Activated gamma-delta T cell treated with Interleukin-2 at 50 U/mL for 16 hours (primary cell): ENCODE measurements around the gene PELI1.

Source experiments
- DNase-seq: peaks from one replicate; pipeline ENCODE4 v3.0.0-alpha.2; 2020

Gene PELI1

DNA sequence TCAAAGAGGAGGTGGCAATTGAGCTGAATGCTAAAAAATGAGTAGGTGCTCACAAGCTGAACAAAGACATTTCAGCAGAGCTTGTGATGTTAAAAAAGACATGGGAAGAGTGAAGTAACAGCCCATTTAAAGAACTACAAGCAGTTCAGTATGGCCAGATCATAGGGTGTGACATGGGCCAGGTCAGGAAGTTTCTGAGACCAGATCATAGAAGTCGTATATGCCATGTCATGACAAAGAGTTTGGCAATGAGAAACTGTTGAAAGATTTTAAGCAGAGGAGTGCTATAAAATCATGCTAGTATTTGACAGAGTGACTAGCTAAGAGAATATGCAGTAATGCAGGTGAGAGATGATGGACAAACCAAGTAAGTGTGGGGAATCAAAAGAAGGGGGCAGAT lies 7.3 kb upstream of the PELI1 start:
- no peak for DNase-seq

DNA sequence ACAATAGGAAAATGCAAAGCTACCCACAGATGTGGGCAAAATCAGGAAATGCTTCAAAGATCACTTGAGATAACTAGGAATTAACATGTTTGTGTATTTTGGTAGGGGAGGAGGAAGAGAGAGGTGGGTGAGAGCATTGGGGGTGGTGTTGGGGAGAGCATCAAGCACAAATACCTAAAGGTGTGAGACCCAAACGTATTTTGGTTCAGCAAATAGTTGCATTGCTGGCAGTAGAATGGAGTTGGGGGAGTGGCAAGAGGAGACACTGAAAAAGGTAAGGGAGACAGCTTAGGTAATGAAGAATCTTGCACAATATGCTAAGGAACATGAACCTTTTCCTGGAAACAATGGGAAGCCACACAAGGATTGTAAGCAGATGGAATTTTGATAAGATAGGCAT lies 1.5 kb upstream of the PELI1 start:
- DNase-seq = no peak

DNA sequence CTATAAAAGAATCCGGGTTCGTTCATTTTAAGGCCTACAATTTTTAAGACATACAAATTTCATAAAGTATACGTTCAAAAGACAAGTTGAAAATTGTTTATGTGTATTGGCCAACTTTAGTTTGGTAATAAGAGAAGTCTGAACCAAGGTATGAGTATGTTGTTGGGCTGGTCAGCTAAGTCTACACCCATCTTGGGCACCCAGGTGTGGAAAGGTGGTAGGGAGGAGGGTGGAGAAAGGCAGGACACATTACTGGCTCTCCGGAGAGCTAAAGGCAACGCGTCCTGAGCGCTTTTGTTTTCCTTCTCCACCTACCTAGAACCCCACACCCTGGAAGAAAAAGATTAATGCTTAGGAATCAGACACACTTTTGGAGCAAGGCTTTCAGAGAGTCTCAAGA lies 899 bp upstream of the PELI1 start:
- no peak for DNase-seq

DNA sequence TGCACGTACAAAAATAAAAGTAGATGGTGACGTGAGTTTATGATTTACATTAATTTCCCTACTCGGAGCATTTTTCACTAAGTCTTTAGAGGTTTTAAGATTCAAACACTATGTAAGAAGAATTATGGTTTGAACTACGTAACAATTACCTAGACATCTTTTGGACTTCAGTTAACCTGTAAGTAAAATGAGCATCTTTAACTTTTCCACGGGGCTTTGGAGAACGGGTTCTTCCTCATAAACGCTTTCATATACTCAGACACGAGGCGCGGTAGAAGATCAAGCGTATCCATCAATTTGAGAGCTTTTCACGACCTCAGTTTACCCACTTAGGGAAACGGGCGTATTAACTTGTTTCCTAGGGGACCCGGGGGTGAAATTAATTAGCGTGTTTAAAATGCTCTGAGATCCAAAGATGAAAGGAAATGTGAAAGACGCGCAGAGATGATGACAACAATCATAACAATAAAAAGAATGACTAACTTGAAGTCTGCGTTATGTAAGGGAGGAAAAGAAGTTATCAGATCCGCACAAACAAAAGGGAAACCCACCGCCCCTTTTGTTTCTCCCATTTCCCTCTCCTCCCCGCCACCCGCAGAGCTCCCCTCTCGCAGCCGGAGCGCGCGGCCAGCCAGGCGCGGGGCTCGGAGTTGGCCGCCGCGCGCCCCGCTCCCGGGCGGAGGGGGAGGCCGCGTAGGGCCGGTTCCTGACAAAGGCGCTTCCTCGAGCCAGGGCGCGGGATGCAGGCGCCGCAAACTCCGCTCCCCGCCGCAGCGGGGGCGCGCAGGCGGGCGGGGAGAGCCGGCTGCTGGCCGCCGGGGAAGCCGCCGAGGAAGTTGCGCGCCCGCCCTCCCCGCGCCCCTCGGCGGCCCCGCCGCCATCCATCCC lies 807 bp downstream of the PELI1 start:
- DNase-seq = no peak

DNA sequence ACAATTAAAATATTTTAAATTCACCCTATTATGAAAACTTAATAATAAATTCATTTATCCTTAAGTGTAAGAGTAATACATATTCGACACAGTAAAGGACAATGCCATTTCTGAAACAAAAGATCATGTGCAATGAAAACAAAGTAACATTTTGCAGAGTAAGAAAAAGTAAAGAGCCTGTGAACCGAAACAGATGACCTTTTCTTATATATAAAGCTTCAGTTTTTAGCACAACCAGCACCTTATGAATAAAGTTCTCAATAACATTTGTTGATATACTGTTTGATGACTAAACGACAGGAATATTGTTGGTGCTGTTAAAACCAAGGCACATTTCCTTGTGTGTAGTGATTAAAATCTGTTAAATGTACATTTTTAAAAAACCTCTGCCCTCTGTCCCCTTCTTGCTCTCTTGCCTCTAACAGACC lies 1.5 kb downstream of the PELI1 start:
- DNase-seq = no peak

DNA sequence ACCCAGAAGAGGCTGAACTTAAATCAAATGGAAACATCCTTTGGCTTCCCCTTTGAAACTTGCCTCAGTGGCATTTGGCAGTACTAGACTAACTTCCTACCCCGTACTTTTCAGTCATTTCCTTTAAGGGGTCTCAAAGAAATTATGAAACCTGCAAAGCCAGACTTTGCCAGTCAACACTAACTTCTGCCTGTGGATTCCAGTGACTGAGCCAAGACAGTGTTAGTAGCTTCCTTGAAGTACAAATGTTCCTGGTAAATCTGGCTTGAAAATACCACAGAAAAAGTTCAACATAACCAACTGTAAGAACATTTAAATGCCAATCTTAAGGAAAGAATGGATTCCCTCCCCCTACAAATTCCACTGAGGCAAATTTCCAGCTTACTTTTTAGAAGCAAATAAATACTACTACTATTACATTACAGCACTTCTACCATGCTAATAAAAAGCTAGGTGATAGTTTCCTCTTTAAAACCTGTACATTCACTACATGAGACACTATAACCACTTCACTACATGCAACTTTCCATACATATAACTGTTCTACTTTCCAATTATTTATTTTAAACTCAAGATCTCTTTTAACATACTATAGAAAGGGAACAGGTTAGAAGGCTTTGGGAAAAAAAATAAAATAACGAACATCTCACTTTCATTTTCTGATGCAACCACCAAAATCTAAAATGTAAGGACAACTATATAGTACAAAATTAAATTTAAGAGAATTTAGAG lies 2.4 kb downstream of the PELI1 start:
- DNase-seq = no peak

DNA sequence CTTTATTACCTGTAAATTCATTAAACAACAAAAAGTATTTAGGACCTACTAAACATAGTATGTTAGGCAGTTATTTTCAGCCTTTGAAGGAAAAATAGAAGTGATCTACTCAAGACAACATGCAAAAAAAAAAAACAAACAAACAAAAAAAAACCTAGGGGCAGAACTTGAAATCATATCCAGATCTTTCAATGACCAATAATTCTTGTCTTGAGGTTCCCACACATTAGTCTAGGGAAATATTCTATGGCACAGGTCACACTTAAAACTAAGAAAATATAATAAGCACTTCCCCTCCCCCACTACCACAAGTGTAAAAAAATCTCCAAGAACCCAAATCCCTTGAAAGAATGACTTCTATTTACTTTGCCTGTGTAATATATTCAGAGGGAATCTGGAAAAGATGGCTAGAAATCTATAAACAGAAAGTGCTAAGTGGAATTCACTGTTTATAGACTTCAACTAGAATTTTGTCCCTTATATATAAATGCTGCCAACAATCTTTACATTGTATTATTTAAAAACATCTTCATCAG lies 3.5 kb downstream of the PELI1 start:
- DNase-seq = no peak

GRCh38 chr2:64139956-64140355 lies 4.3 kb downstream of the PELI1 start:
- DNase-seq = no peak

- no peak for DNase-seq
These were observed 6.2 kb downstream of the PELI1 start for GRCh38 chr2:64137996-64138395.

GRCh38 chr2:64137567-64137966 lies 6.7 kb downstream of the PELI1 start:
- no peak for DNase-seq

- no peak for DNase-seq
These were observed 8.8 kb downstream of the PELI1 start for GRCh38 chr2:64135421-64135820.

GRCh38 chr2:64134813-64135212 lies 9.4 kb downstream of the PELI1 start:
- no peak for DNase-seq

- no peak for DNase-seq
These were observed 10.4 kb downstream of the PELI1 start for GRCh38 chr2:64133828-64134227.

DNA sequence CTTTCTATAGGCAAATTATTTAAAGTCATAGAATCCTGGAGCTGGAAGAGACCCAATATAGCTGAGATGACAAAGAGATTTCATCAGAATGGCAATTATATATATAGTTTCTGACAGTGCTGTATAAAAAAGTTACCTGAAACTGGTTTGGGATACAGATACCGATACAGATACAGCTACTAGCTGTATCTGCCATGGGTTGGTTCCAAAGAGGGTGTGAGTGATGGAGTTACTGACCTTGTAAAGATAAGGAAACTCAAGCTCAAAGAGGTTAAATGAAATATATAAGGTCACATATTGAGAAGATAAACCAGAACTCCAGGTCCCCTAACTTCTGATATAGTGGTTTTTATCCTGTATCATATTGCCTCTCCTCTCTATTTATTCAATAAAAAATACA lies 10.9 kb downstream of the PELI1 start:
- no peak for DNase-seq

GRCh38 chr2:64130333-64130732 lies 13.9 kb downstream of the PELI1 start:
- DNase-seq = no peak

GRCh38 chr2:64128943-64129391 lies 15.3 kb downstream of the PELI1 start:
- no peak for DNase-seq

DNA sequence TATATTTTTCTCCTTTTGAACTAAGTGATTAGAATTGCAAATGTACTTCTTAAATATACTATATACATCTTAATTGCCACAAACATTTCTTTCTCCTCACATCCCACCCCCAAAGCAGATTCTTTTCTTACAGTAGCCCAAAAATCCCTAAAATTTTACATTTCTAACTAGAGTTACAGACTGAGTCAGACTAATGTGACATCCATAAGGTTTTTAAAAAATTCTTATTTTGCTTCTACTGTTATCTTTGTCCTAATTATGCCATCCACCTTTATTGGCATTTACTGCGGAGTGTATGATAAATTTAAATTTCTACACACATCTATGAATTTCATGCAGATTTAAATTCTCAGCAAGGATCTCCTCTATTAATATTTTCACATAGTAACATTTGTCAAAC lies 15.8 kb downstream of the PELI1 start:
- no peak for DNase-seq

- DNase-seq = no peak
These were observed 17.1 kb downstream of the PELI1 start for GRCh38 chr2:64127119-64127518.

- no peak for DNase-seq
These were observed 17.6 kb downstream of the PELI1 start for GRCh38 chr2:64126601-64127000.

GRCh38 chr2:64124571-64124970 lies 19.6 kb downstream of the PELI1 start:
- DNase-seq = no peak

- no peak for DNase-seq
These were observed 20.1 kb downstream of the PELI1 start for GRCh38 chr2:64124168-64124567.

- no peak for DNase-seq
These were observed 20.5 kb downstream of the PELI1 start for GRCh38 chr2:64123740-64124139.

DNA sequence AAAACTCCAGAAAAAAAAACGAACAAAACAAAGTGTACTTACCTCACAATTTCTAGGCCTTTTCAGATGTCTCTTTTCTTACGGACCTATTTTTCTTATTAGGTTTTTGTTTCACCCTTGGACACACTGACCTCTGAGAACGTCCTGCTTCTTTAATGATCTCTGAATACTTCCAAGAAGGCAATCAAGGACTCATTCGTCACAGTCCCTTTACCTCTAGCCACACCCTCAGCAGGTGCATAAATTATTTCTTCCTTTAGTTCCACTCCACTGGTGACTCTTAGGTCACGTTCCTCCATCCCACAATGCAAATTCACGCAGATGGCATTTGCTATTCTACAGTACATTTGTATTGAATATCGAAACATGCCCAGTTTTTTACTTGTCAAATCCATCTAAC lies 21.9 kb downstream of the PELI1 start:
- no peak for DNase-seq

DNA sequence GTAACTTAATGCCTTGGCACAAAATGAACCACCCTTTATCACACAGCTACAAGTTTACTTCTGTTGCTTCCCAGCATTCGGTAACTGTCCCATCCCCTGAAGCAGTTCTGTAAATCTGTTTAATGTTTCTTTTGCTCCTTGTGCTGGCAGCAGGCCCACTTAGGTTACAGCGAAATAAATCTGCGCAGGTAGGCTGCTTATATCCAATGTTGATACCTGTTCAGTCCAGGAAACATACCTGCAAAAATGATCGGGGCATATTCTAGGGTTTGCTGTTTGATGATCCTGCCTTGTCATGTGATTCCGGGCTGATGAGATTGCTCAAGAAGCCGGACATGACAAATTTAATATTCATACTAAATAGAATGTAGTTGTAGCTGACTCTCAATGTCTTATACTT lies 23.3 kb downstream of the PELI1 start:
- no peak for DNase-seq
